Midbrain (tissue), 1 donor: ENCODE results near the gene ZNF138.
A peak's percentile ranks its signal among the peaks of the same experiment; 100 is the strongest.

ENCODE experiments used
- DNase-seq: peaks from one replicate; lab custom pipeline; 2025; lab: John Stamatoyannopoulos, UW

ZNF138 gene

GRCh38 chr7:64875658-64876406 lies 81.6 kb downstream of the ZNF138 start:
- DNase-seq, result no peak

GRCh38 chr7:64876792-64877713 lies 82.8 kb downstream of the ZNF138 start:
- DNase-seq, result peak; percentile 64

GRCh38 chr7:64877714-64878610 lies 83.7 kb downstream of the ZNF138 start:
- no peak for DNase-seq

- DNase-seq, result no peak
Observed at GRCh38 chr7:64878684-64879083, 84.5 kb downstream of the ZNF138 start.

GRCh38 chr7:64879086-64879730 lies 85.0 kb downstream of the ZNF138 start:
- DNase-seq, result no peak

- DNase-seq, result no peak
Observed at GRCh38 chr7:64879800-64880199, 85.6 kb downstream of the ZNF138 start.

- DNase-seq, result no peak
Observed at GRCh38 chr7:64880322-64881297, 86.4 kb downstream of the ZNF138 start.

- no peak for DNase-seq
Observed at GRCh38 chr7:64881461-64882287, 87.4 kb downstream of the ZNF138 start.

GRCh38 chr7:64882341-64883112 lies 88.3 kb downstream of the ZNF138 start:
- peak; percentile 57 for DNase-seq
